ENCODE measurements around the gene PPP1R3F.
"Not testable (repeated sequence)": the region's sequence is repeated elsewhere in the genome, so short reads cannot be mapped to it uniquely, and the experiment has no call there.

PPP1R3F gene

GRCh38 chrX:49331841-49332240 is 62.2 kb downstream of the PPP1R3F start:
- not testable (repeated sequence) for H2AFZ ChIP-seq (ENCODE audit: low read depth); H4K20me1 ChIP-seq (ENCODE audit: insufficient read depth); H3K79me2 ChIP-seq (ENCODE audit: insufficient read depth, low read depth); H3K27me3 ChIP-seq (ENCODE audit: insufficient read depth, low read depth); H3K4me3 ChIP-seq (IDR thresholded peaks at IDR 0.05; ENCODE audit: insufficient read depth, low read depth, low read length); H3K9ac ChIP-seq; H3K36me3 ChIP-seq (ENCODE audit: insufficient read depth); H3K4me1 ChIP-seq (ENCODE audit: low read depth, poor library complexity, severe bottlenecking); H3K27ac ChIP-seq; H3K4me2 ChIP-seq

Data from KMS-11 (cell line).